ENCODE data around the gene PRMT6.

GRCh38 chr1:107105914-107106313 lies 49.4 kb downstream of the PRMT6 start:
- TF ChIP-seq CTCF (IDR thresholded peaks at IDR 0.05) (no peak), POLR2A (IDR thresholded peaks at IDR 0.05) (no peak)

Data from lower leg skin (tissue), 3 donors.